ENCODE results near the gene FOXJ3.
A peak's percentile ranks its signal among the peaks of the same experiment; 100 is the strongest.

Gene FOXJ3

DNA sequence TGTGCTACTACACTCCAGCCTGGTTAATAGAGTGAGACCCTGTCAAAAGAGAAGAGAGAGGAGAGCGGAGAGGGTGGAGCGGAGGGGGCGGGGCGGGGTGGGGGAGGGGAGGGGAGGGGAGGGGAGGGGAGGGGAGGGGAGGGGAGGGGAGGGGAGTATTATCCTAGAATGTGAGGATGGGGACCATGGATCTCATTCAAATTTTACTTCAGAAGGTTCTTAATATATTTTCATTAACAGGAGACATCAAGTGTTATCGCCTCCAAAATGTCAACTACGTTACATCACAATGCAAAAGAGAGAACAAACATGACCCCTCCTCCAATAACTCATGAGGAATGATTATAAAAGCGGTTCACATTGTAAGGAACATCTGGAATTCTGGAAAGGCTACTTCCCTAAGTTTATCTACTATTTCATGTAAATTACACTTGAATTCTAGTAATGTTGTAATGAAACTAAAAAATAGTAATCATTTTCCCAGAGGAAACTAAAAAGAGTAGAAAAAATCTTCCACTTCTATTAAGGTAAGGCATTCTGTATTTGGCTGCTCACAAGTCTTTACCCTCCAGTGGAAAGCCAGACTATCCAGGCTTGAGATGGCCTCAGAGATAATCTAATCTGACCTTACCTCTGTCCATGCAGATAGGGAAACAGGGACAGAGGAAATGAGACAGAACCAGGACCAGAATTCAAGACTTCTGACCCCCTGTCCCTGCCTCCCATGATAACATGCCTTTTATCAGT lies 151.7 kb downstream of the FOXJ3 start:
- DNase-seq: no peak

DNA sequence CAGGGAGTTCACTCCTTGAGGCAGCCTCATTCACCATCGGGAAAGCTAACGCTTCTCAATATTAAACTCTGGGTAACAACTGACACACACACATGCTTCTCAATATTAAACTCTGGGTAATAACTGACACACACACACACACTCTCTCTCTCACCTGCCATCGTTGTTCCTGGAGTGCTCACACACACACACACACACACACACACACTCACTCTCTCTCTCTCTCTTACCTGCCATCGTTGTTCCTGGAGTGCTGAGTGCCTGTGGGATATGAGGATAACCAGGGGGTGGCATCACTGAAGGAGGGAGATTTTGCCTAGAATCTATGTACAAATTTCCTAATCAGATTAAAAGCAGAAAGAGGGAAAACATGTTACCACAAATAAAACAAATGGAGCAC lies 153.3 kb downstream of the FOXJ3 start:
- DNase-seq: no peak

DNA sequence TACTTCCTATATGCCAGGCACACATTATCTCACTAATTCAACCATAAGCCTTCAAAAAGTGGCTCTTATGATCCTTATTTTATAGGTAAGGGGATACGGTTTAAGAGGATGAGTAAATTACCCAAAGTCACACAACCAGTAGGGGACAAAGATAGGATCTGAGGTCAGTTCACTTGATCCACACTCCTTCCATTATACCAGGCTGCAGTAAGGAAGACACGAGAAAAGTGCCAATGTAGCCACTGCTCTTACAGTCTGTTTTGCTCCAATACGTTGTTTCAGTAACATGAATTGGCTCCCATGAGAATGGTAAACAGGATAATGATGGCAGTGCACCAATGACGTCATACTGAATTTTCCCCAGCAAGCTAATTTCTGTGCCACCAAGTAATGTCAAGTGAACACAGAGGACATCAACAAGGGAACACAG lies 155.1 kb downstream of the FOXJ3 start:
- no peak for DNase-seq

DNA sequence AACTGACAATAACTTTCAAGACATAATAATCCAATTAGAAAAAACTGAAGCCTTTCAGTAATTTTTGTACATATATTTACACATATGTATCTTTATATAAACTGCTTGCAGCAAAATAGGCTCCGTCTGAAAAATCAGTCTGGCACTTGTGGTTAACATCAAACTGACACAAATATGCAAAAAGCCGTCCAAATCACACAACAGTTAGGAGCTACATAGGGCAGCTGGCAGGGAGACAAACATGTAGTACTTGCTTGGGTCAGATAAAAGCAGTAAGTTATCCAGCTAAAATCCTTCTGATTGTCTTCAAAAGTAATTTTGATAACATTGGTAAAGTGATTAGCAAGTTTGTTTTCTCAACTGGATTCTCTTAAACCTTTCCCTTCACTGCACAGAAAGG lies 155.8 kb downstream of the FOXJ3 start:
- DNase-seq: no peak

DNA sequence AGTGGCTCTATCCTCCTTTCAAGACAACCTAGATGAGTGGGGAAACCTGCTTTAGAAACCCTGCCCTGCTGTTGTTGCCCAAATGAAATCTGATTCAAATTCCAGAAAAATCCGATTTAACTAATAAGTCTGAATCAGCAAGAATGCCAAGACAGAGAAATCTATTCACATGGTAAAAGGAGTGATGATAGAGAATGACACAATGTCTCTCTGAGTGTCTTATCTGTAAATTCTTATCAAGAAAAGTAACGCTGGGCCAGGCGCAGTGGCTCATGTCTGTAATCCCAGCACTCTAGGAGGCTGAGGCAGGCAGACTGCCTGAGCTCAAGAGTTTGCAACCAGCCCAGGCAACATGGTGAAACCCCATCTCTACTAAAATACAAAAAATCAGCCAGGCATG lies 156.8 kb downstream of the FOXJ3 start:
- no peak for DNase-seq

DNA sequence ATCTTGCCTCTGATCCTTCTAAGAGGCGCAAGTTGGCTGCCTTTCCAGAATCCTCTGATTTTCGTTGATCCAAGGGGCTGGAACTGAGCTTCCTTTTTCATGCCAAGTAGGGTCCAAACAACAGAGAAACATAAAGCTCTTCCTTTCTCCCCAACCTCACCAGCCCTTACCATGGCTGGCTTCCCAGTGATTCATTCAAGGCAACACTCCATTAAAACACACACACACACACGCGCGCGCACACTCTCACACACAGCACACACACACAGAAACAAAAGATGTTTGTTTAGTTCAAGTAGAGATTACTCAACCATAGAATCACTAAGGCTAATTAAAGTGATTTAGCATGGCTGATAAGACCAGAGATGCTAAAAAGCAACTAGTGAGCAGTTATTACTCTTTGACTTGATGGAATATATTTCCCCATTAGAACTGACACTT lies 157.5 kb downstream of the FOXJ3 start:
- no peak for DNase-seq

DNA sequence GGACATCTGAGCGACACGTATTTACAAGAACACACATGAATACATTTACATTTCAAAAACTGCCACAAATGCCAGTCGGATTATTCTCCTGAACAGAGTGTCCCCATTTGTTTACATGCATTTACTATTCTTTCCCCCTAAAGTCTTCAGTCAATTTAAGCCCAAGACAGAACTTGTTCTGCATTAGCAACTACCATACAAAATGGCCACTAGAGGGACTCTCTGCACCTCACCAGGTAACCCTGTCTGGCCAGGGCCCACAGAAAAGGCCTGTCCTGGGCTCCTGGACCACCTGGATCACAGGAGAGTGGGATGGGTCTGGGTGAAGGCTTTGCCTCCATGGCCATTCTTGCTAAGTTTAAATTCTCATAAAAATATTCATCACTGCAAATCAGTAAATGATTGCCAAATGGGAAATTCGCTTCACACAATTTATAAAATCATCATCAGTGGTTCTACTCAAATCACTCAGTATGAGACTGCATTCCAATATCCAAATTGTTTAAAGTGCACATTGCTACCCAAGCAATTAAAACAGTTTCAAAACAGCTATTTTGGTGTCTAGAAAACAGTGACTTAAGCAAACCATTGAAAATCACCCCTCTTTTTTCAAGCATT lies 158.0 kb downstream of the FOXJ3 start:
- DNase-seq: no peak

DNA sequence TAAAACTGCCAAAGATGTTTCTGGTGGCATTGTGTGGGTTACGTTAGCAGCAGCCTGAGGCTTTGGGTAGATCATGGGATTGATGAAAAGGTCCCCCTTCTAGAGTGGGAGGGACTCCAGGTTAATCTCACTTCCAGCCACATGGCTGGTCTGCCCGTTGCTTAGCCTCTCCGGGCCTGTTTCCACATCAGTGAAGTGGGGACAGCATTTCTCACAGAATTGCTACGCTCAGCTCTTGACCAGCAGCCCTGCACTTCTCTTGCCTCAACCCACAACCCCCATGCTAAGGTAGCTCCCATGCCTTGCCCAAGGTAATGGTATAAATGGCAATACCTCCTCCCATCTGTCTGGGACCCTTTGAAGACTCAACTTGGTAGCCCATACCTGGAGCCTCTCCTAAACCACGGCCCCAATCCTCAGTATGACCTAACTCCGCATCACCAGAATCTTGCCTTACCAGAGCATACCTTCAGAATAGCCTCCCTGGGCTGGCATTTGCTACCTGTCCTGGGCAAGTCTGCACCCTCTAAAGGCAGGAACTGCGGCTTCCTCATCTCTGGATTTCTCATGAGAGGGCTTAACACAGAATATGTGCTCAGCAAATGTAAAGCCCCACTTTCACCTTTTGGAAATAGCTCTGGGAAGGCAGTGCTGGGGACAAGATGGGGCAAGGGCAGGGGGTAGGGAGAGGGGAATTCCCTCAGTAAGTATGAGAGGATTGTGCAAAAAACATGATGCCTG lies 159.6 kb downstream of the FOXJ3 start:
- no peak for DNase-seq

DNA sequence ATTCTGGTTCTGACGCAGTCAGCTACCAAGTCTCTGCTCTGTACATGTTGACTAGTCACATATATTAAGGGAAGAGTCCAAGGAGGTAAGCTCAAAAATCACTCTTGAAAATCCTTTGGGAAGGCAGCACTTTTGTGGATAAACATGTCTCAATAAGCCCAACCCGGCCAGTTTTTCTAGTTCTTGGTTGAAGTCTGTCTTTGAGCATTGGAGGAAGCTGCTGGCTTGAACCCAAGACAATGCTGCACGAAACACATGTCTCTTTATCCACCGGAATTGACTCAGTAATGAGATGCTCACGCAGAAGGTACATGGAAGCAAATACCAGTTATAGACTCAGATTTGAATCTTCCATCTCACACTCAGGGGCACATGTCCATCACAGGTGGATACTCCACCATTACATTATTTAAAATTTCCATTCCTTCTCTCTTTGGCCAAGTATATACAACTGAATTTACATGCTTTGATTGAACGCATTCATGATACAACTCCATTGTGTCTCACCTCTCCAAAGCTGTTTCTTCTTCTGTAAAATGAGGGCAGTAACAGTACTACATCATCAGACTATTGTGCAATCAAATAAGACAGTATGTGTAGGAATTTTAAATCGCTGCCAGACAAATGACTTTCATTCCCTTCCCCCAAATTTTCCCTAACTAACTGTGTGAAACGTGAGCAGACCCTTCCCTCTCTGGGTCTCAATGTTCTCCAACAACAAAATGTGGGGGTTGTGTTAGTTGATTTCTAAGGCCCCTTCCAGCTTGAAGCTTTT lies 160.9 kb downstream of the FOXJ3 start:
- no peak for DNase-seq

DNA sequence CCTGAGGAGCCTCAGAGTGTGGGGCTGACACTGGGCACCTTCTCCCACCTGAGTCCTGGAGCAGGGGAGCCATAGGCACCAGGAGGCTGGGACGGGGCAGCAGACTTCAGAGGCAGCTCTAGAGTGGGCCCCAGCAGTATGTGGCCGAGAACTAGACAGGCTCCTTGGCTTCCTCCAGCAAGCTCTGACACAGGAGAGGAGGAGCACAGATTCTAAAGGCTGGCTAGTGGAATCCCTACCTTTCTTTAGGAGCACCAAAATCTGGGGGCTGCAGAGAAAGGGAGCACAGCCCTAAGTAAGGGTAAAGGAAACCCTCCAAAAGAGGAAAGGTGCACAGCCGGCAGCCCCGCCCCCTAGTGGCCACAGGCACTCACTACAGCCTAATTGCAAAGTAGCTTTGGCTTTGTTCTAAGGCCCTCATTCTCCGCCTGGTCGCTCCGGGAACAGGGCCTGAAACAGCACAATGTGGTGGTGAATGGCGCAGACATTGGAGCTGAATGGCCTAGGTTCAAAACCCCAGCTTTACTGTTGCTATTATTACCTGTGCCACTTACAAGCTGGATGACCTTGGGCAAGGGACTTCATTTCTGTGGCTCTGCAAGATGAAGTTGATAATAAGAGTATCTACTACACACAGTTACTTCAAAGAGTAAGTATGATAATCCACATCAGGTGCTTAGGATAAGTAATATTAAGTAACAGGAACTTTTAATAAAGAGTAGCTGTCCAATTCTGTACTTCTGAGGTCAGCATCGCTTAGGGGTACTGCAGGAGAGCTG lies 161.7 kb downstream of the FOXJ3 start:
- peak; percentile 38 for DNase-seq

DNA sequence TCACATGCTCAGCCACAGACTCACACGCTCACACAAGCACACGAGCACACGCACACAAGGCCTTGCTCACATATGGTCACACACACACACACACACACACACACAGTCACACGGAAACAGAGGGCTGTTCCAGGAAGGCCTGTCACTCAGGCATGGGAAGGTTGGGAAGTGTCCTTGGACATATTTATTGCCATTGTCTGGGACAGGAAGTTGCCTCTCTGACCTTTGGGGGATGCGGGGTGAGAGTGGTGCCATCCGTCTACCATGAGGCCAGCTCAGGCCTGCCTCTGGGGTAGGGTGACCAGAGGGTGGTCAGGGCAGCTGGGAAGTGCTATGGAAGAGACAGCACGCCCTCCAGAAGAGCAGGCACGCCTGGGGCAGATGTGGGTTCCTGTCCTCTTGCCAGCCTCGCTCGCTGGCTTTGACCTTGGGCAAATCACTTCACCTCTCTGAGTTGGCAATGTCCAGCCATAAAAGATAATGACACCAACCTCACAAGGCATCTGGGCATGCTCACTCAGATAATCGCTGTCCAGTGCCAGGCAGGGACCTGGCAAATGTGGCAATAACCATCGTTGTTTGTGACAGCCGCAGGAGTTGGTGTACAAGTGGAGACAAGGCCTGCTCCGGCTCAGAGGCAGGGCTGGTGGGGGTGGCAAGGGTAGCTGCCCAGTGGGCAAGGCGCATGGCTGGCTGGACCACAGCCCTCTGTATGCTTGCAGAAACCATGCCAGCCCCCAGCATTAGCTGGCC lies 162.5 kb downstream of the FOXJ3 start:
- no peak for DNase-seq

DNA sequence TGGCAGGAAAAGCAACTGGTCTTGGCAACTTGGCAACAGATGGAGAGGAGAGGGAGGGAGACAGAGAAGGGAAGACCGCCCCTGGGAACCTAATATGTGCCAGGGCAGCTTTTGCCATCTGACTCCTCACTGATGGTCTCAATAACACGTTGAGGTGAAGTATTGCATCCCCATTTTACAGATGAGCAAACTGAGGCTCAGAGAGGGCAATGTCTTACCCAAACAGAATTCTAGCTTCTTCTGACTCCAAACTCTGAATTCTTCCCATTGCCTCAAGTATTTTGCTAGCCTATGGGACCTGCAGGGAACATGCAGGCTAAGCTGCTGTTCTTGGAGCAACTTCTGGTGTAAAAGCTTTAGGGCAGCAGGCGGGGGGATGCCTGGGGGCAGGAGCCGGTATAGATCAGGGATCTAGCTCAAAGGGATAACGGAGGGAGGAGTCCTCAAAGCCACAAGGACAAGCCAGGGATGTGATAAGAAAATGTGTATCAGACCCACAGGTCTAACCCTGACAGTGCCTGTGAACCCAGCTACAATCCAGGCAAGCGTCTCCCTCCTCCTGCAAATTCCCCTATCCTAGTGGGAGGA lies 163.3 kb downstream of the FOXJ3 start:
- DNase-seq: peak; percentile 30

DNA sequence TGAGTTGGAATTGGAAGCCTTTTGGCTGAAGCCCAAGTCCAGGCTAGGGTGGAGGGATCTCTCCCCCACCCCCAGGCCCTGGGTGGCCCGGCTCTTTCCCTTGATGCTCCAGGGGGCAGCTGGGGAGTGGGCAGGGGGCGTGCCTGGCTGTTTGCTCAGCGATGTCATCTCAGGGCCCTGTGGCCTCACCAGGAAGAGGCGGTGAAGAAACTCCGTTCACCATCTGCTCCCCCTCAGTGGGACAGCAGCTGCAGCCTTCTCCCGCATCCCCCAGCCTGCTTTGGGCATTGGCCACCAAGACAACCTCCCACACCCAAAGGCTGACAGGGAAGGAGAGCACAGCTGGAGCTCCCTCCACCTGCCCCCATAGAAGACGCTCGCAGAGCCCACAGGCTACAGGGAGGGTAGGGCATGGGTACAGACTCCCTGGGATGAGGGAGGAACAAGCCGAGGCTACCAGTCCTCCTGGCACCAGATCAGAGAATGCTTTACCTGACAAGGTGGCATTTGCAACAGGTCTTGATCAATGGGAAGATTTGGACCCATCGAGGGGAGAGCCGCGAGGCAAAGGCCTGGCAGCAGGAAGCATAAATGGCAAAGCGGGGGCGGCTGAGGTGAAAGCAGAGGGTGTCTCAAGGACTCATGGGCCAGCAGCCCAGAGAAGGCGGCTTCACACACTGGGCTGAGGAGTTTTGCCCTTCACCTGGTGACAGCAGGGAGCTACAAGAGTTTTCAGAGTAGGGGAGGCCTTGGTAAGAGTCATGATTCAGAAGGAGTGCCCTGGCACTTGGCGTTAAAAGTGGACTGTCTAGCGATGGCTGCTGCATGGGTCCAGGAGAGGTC lies 164.0 kb downstream of the FOXJ3 start:
- DNase-seq: peak; percentile 77

DNA sequence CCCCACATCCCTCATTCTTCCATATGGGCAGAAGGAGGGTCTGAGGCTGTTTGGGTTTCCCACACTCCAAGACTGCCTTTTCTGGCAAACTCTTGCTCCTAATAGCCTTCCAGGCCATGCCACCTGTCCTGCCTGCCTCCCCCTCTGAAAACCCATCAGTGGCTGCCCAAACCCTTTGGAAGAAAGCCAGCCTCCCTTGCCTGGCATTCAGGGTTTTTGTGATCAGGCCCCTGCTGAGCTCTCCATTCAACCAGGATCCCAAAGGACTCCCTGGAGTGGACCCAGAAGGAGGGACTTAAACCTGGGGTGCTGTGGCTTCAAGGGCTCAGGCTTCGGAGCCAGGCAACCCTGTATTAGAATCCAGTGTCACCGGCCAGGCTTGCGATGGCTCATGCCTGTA lies 166.3 kb downstream of the FOXJ3 start:
- peak; percentile 43 for DNase-seq

DNA sequence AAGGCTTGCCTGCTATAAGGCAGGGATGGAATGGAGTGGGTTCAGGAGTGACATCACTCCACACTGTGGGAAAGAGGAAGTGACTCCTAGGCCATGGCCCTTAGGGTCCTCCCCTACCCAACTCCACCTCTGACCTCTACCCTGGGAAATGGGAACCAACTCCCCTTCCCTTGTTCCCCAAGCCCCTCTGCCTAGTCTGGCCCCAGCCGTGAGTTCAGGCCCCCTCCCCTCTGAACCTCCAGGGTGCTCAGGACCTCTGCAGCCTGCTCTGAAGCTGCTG lies 166.7 kb downstream of the FOXJ3 start:
- DNase-seq: no peak

DNA sequence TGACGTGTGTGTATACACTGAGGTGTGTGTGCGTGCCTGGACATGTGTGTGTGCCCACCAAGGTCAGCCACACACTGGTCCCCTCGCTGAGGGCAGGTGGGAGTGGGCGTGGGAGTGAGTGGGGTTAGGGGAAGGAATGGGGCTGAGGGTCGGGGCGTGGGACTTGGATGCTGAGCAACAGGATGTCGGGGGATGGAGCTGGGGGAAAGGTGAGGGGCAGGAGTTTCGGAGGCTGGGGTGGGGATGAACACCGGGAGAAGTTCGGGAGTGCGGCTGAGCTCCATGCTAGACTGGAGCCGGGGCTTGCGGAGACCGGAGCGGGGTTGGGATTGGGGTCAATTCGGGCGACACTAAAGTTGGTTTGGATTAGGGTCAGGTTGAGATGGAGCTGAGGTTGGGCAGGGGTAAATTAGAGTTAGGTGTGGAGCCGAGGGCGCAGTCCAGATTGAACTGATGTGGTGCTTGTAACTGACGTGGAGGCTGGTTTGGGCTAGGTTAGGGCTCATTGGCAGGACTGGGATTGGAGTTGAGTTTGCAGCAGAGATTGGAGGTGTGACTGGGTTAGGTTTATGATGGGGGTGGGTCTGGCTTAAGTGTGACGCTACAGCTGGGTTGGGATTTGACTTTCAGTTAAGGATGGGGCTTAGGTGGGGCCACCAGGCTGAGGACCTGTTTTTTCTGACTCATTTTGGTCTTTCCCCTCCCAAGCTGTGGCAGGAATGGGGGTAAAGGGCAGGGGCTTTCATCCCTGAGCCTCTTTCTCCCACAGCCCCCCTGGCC lies 167.2 kb downstream of the FOXJ3 start:
- no peak for DNase-seq

DNA sequence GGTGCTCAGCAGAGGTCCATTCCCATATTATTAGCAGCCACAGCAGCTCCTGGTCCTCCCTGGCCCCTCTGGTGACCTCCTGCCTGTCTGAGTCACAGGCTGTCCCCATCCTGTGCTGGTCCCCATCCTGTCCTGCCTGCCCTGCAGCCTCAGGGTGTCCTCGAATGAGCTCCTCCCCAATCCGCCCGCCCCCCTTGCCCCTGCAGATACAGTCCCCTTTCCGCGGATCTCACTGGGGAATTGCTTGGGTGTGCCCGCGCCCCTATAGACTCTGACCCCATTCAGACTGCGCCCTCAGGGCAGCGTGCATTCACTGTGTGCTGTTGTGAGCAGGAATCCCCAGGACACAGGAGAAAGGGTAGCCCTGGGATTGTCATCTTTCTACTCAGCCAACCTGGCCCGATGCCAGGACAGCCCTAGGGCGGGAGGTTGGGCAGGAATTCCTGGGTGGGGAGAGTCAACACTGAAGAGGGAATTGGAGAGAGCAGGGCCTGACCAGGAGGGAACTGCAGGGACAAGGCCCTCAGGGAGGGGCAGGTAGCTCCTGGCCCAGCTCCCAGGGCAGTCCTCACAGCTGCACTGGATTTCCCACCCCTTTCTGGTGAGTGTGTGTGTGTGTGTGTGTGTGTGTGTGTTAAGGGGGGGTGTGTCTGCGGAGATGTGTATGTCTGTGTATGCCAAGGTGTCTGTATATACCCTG lies 169.4 kb downstream of the FOXJ3 start:
- DNase-seq: peak; percentile 17

DNA sequence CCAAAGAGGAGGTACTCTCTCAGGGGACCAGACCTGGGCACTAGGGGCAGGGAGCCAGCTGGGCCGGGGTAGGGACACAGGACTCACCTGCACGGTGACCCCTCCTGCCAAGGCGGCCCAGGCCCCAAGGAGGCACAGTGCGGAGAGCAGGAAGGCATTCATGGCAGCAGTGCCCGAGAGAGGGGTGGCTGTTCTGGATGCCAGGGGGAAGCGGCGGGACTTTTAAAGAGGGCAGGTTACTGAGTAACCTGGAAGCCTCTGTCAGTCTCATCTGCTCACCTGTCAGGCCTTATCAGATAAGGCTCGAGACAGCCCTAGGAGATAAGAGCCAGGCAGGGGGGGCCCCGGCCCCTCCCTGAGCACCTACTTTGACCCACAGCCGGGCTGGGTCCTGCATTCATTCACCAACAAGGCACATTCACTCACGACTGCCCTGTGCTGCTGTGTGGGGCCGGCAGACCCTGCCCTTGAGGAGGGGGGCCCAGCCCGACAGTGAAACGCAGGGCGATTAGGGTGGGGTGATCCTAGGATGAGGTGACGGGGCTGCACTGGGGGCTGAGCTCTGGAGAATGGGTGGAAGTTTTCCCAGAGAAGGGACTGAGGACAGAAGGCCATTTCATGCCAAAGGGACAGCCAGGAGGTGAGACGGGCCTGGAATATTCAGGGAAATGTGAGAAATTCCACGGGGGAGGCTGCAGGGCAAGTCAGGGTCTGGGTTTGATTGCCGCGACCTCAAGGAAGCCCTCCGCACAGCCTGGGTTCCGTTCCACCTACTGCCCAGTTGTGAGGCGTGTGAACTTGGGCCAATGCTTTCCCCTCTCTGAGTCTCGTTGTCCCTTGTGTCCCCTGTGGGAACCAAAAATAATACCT lies 170.2 kb downstream of the FOXJ3 start, which contains the start of gene GUCA2A:
Gene GUCA2A (minus strand): TSS at position 195 of the 870 bp plus-strand sequence. CDS start 33 bp downstream, at position 162.
- DNase-seq: no peak

Measured in DMS 273 treated with DMSO at 0.1 percent for 48 hours (cell line).